Esophagus squamous epithelium (tissue), 4 donors: ENCODE data around the gene ABCB10.

ENCODE experiments used
- POLR2A ChIP-seq, 4 donors: fragments of 450-650 bp; IDR thresholded peaks; one replicate each; pipeline ENCODE4 v1.6.1; 2017; ENCODE audit warnings: antibody characterized with exemption in 4 of 4, mild to moderate bottlenecking in 4 of 4, moderate library complexity in 3 of 4
- TF ChIP-seq, protein P1 (sequence below), 6 experiments: fragments of 450-650 bp in 4 of 6; fragments of 200-600 bp in 2 of 6; sonication (generic) in 2 of 6; IDR thresholded peaks; one replicate each; pipeline ENCODE4 v1.5.1; 2016 to 2019; ENCODE audit warnings: antibody characterized with exemption in 6 of 6, mild to moderate bottlenecking in 4 of 6, moderate library complexity in 4 of 6

DNA sequence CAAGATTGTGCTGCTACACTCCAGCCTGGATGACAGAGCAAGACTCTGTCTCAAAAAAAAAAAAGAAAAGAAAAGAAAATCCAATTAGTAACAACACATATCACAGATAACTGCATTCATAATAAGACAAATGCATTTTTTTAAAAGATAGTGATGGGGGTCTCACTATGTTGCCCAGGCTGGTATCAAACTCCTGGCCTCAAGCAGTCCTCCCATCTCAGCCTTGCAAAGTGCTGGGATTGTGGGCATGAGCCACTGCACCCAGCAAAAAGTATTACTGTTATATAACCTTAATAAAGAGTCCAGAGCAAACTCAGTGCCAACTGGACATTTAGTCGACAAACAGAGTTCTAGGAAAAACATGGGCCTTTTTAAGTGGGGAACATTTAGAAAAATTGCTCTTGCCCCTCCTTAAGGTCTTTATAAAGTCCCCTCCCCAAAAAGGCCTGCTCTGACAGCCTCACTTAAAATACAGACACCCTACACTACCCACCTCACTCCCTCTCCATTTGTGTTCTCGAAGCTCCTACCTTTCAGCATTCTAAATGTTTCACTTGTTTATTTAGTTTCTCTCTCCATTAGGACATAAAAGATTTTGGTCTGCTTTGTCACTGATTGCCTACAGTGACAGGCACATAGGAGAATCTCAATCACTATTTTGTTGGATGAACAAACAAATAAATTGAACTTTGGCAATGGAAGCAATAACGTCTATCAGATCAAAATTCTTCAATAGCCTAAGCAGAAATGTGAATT lies 7.5 kb downstream of the ABCB10 start:
- TF ChIP-seq, protein P1, sequence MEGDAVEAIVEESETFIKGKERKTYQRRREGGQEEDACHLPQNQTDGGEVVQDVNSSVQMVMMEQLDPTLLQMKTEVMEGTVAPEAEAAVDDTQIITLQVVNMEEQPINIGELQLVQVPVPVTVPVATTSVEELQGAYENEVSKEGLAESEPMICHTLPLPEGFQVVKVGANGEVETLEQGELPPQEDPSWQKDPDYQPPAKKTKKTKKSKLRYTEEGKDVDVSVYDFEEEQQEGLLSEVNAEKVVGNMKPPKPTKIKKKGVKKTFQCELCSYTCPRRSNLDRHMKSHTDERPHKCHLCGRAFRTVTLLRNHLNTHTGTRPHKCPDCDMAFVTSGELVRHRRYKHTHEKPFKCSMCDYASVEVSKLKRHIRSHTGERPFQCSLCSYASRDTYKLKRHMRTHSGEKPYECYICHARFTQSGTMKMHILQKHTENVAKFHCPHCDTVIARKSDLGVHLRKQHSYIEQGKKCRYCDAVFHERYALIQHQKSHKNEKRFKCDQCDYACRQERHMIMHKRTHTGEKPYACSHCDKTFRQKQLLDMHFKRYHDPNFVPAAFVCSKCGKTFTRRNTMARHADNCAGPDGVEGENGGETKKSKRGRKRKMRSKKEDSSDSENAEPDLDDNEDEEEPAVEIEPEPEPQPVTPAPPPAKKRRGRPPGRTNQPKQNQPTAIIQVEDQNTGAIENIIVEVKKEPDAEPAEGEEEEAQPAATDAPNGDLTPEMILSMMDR (IDR thresholded peaks at IDR 0.05): no peak
- no peak for TF ChIP-seq POLR2A (IDR thresholded peaks at IDR 0.05)
